HG02884 (cell line): Measurements from ENCODE around the gene RNPS1.

Experiments
- ATAC-seq: cut with Tn5 transposase; IDR thresholded peaks from one replicate; pipeline ENCODE4 v1.9.1; 2021; ENCODE audit warnings: mild to moderate bottlenecking, moderate library complexity; ENCODE audit not compliant: unreplicated experiment

Gene RNPS1

DNA sequence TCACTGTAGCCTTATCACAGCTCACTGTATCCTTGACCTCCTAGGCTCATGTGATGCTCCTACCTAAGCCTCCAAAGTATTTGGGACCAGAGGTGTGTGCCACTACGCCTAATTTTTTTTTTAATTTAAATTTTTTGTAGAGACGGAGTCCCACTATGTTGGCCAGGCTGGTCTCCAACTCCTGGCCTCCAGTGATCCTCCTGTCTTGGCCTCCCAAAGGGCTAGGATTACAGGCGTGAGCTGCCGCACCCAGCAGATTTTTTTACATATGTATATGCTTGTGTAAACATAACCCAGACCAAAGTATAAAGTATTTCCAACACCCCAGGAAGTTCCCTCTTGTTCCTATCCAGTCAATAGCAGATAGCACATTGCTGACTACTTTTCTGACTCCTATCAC, 51.6 kb downstream of the RNPS1 start:
- no peak for ATAC-seq

DNA sequence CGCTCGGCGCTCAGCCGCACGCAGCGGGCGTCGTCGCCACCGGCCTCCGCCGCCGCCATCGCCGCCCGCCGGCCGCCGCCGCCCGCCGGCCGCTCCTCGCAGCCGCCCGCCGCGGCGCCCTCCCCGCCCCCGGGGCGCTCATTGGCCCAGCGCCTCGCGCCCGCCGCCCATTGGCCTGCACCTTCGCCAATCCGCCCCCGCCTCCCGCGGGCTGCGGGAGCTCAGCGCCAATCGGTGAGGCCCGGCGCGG, 53.3 kb downstream of the RNPS1 start, which contains the start of gene PGP:
Gene PGP (minus strand): TSS at position 122 of the 250 bp plus-strand sequence. CDS start 63 bp downstream, at position 59.
- ATAC-seq = no peak

DNA sequence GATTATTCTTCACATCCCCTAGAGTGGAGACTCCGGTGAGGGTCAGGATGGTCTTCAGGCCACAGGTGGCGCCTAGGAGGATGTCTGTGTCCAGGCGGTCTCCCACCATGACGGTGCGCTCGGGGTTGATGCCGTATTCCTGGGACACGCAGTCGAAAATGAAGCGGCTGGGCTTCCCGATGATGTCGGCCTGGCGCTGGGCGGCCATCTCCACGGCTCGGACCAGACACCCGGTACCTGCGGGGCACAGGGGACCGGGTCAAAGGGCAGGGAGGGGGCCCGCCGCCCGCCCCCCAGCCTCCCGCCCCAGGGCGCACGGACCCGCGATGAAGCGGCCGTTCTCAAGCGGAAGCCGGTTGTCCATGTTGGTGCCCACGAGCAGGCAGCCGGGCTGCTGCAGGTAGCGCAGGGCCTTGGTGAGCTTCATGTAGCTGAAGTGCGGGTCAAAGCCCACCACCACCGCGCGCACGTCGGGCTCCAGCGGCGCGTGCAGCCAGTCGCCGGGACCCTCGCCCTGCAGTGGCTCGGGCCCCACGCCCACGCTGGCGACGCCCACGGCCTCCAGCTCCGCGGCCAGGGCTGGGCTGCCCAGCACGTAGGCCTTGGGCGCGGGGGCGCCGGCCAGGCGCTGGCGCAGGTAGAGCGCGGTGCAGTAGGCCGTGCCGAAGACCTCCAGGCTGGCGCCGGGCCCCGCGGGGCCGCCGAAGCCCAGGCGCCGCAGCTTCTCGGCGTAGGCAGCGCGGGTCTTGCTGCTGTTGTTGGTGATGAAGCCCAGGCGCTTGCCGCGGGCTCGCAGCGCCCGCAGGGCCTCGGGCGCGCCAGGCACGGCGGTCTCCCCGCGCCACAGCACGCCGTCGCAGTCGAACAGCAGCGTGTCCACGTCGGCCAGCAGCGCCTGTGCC, 53.9 kb downstream of the RNPS1 start:
- peak; percentile 12 for ATAC-seq

DNA sequence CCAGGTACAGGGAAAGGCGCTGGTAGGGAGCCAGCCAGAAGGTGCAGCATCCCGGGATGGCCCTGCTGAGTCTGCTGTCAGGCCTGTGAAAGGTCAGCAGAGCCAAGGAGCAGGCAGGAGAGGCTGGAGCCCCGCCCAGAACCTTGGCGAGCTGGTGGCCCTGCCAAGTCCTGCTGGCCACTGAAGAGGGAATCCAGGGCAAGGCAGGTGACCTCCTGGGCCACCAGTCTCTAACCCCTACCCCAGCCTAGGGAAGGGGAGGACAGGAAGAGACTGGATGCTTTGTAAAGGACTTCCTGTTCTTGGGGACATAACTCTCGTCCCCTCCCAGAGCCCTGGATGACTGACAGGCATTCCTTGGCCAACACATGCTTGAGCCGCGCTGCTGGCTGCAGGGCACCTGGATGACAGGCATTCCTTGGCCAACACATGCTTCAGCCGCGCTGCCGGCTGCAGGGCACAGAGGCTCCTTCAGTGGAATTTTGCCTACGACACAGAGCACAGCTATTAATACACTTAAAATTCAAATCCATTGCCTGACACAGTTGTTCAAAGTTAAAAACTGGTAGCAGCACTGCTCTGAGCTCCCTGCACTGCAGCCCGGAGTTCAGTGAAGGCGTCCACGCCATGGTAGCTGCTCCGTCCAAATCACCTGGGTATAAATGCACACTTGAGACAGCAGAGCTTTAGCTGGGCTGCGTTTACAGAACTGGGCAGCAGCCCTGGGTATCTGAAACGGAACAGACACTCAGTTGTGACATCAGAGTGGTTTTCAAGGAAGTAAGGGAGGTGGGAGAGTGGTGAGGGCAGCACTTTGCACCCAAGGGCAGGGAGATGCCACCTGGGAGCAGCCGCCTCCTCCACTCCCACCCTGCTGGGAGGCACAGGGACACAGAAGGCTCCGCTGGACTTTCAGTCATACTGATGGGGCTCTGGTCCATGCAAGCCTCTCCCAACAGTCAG, 55.3 kb downstream of the RNPS1 start:
- ATAC-seq = no peak

DNA sequence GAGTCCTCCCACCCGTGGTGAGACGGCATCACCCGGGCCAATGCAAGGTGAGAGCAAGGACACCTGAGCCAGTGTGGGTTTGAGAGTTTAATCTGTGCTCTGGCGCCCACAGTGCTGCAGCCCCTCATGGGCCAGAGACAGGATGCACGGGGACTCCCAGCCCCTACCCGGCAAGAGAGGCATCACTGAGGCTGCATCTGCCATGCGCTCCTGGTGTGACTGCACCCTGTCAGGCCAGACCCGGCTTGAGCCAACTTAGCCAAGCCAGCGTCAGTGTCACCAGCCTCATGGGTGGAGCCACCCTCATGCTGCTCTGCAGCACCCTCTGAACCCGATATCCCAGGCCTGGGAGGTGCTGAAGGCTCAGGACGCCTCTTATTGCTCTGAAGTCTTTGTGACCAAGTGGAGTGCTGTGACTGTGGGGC, 56.0 kb downstream of the RNPS1 start:
- ATAC-seq = no peak

- no peak for ATAC-seq
Measured at GRCh38 chr16:2210386-2211365, 57.2 kb downstream of the RNPS1 start, which contains the start of gene BRICD5. TSS of gene BRICD5 (minus strand) at chr16:2210863. CDS start at chr16:2210833, 30 bp downstream.

DNA sequence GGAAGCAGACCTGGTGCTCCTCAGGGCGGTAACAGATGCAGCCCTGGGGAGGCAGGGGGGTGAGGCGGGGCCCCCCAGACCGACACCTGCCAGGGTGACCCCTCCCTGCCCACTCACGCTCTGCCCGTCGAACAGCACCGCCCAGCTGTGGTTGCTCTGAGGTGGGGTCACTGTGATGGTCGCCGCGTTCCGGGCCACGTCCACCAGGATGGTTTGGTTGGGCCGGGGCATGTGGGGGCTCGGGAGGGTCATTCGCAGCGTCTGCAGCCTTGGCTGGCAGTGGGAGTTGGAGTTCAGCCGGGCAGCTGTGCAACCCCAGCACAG, 58.0 kb downstream of the RNPS1 start:
- no peak for ATAC-seq

DNA sequence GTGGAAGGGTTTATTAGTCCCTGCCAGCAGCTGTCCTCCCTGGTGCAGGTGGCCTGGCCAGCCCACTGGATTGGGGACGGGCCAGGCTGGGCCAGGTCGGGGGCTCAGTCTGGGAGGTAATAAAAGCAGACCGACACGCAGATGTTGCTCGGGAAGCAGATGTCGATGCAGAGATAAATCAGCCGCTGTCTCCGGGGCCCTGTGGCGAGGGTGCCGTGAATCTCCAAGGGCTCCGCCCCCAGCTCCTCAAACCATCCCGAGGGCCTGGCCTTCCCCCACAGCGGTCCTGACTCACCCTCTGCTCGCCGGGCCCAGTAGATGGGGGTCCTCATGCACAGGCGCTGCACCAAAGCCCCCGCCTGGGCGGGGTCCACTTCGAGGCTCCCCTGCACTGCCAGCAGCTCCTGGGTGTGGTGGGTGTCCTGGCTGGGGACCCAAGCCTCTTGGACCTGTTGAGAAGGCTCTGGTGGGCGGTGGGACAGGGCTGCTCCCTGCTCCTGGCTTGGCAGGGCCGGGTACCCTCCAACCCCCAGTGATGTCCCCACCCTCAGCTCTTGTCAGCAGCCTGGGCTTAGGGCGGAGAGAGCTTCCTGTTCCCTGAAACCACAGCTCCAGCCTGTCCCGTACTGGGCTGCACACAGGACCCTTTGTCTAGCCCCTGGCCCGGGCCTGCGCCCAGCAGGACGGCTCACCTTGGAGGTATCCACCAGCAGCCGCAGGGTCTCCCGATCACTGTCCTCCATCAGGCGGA, 58.5 kb downstream of the RNPS1 start:
- no peak for ATAC-seq

DNA sequence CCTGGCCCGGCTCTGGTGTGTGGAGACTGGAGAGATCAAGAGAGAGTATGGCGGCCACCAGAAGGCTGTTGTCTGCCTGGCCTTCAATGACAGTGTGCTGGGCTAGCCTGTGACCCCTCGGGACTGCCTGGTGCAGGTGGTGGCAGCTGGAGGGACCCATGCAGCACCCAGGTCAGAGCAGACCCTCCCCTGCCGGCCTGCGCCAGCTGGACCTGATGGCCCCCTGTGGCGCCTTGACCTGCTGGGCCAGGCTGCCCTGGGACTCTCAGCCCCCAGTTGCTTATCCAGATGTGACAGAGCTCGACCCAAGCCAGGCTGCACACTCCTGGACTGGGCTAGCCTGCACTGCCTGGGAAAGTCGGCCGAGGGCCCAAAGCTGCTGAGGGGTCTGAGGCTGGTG, 59.2 kb downstream of the RNPS1 start:
- ATAC-seq = no peak

- no peak for ATAC-seq
Measured at GRCh38 chr16:2208308-2208707, 59.6 kb downstream of the RNPS1 start.

DNA sequence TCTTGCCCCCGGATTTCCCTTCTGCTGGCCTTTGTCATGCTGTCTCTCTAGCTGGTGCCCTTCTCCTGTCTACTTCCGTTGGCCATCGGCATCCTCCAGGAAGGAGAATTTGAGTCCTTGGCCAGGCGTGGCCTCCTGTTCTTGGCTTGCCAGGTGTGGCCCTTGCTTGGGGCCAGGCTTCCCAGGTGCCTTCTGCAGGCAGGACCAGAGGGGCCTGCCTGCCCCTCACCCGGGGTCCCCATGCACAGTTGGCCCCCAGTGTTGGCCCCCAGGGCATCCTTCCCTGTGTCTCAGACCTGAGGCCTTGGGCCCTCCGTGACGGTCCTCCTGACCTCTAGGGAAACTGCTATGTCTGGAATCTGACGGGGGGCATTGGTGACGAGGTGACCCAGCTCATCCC, 60.1 kb downstream of the RNPS1 start:
- no peak for ATAC-seq

- ATAC-seq = no peak
Measured at GRCh38 chr16:2206780-2207433, 61.0 kb downstream of the RNPS1 start.

DNA sequence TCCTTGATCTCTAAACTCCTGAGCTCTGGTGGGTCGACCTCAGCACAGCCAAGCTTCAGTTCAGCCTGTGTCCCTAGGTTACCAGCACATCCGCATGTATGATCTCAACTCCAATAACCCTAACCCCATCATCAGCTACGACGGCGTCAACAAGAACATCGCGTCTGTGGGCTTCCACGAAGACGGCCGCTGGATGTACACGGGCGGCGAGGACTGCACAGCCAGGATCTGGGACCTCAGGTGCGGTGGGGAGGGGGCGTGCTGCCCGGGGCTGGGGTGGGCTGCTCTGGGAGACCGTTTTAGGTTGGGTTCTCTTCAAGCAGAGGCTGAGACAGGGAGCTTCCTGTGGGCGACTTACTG, 61.5 kb downstream of the RNPS1 start:
- no peak for ATAC-seq

DNA sequence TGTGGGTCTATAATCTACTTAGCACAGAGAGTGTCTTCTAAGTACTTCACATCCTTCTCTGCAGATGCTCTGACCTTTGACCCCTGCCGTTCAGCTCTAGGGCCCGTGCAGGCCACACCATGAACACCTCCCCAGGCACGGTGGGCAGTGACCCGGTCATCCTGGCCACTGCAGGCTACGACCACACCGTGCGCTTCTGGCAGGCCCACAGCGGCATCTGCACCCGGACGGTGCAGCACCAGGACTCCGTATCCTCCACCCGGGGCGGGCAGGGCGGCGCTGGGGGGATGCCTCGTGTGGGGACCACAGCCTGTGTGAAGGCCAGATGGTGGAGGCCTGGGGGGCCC, 62.0 kb downstream of the RNPS1 start:
- ATAC-seq = no peak

- ATAC-seq = no peak
Measured at GRCh38 chr16:2205104-2205966, 62.6 kb downstream of the RNPS1 start, which contains the start of gene MLST8. TSS of gene MLST8 (plus strand) at chr16:2205454. CDS start at chr16:2206086, 632 bp downstream.

- ATAC-seq = no peak
Measured at GRCh38 chr16:2204416-2205103, 63.4 kb downstream of the RNPS1 start.
